Subcutaneous adipose tissue (tissue), 4 donors: ENCODE results near the gene DCC. TPM values are rescaled to one million over a fixed set of nuclear protein-coding genes. Genes with fewer than 3 reads are reported as not detected.

Source experiments
- CTCF ChIP-seq: fragments of 450-650 bp; IDR thresholded peaks from one replicate; pipeline ENCODE4 v1.5.1; 2016; ENCODE audit warnings: low read depth, mild to moderate bottlenecking, control low read depth, antibody characterized with exemption, moderate library complexity
- total RNA-seq, 4 donors: library from RNA; depleted of rRNA; stranded (reverse); fragments of >200 nt; gene quantifications; one replicate each; pipeline ENCODE4 v1.1.0, GENCODE V29; 2016

Gene DCC
- total RNA-seq, 4 donors from 2014 or later: not detected

GRCh38 chr18:53266850-53267249 lies 926.9 kb downstream of the DCC start:
- TF ChIP-seq CTCF: no peak

- no peak for TF ChIP-seq CTCF
Observed at GRCh38 chr18:53268455-53268854, 928.5 kb downstream of the DCC start.

GRCh38 chr18:53281406-53281805 lies 941.4 kb downstream of the DCC start:
- no peak for TF ChIP-seq CTCF

GRCh38 chr18:53283708-53284107 lies 943.7 kb downstream of the DCC start:
- no peak for TF ChIP-seq CTCF

- no peak for TF ChIP-seq CTCF
Observed at GRCh38 chr18:53305461-53305860, 965.5 kb downstream of the DCC start.

- TF ChIP-seq CTCF: no peak
Observed at GRCh38 chr18:53319628-53320027, 979.6 kb downstream of the DCC start.

- no peak for TF ChIP-seq CTCF
Observed at GRCh38 chr18:53322163-53322562, 982.2 kb downstream of the DCC start.
